ENCODE data around the gene ETV3. TPM values are rescaled to one million over a fixed set of nuclear protein-coding genes. Genes with fewer than 3 reads are reported as not detected.

ETV3 gene
- 4.7 and 8.6 TPM in 2 replicates for total RNA-seq

DNA sequence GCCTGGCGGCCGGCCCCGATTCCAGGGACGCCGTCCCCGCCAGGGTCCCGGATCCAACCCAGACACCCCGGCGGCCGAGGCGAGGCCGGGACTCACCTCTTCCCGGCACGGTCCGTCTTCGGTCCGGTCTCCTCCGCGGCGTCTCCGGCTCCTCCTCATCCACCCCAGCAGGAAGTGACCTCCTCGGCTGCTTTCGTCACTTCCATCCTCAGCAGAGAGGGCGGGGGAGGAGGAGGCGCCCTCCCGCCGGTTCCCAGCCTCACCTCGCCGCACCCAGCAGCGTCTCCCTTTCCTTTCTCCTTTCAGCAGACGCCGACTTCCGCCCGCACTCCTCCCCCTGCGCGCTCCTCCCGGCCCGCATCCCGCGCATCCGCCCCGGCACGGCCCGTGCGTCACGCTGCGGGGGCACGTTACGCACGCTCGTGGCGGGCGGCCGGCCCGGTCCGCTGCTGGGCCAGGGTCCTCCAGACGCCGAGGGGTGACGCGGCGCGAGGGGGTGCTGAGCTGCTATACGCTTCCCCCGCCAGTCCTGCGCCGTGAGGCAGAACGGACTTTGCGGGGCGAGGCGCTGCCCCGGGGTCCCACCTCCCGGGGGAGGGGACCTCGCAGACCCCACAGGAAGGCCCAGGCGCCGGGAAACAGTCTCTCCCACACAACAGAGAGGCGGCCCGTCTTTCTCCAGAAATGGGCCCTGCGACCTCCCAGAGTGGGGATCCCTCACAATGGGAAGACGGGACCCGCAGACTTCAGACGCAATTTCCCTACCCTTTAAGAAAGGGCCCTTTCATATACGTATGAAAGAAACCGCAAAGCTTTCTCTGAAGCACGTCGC lies at the start of gene ETV3:
ETV3 (minus strand) TSS at position 176 of the 832 bp plus-strand sequence. CDS start 2,043 bp downstream, outside the sequence.

GRCh38 chr1:157099633-157100009 lies 38.6 kb downstream of the ETV3 start, which contains the start of gene ETV3L:
TSS of gene ETV3L (minus strand) at chr1:157099808. CDS start at chr1:157099523, 285 bp downstream.

Other genes starting within 250 kb of the ETV3 start
- gene PEAR1, start 244.7 kb downstream of the ETV3 start, total RNA-seq = 18.0 and 26.7 TPM in 2 replicates
- not detected in 2 replicates for gene LRRC71, start 217.8 kb downstream of the ETV3 start, total RNA-seq
- gene ARHGEF11, start 92.7 kb downstream of the ETV3 start, total RNA-seq = 15.8 and 22.7 TPM in 2 replicates
- not detected in 2 replicates for gene ETV3L, start 38.6 kb downstream of the ETV3 start, total RNA-seq